Measurements from ENCODE around the gene CXorf65.

- TF ChIP-seq POLR2A (IDR thresholded peaks at IDR 0.05; ENCODE audit: low read depth, low read length) (no peak), TAF1 (IDR thresholded peaks at IDR 0.05; ENCODE audit: borderline replicate concordance, low read depth, low read length) (no peak), POLR2AphosphoS5 (IDR thresholded peaks at IDR 0.05; ENCODE audit: low read depth, low read length) (no peak)
These were observed 8.2 kb downstream of the CXorf65 start for GRCh38 chrX:71098302-71098701.
